ENCODE data around the gene RAB43. TPM values are rescaled to one million over a fixed set of nuclear protein-coding genes. Genes with fewer than 3 reads are reported as not detected.

RAB43 gene
- total and polyA plus RNA-seq, 4 donors = 3.0 to 6.9 (median 4.4) TPM

GRCh38 chr3:129040579-129041300 is 80.9 kb downstream of the RAB43 start:
- peaks cover 8% of the 10 kb centered on the region for H3K27me3 ChIP-seq (ENCODE audit: control insufficient read depth, insufficient read depth, low read length)
- peaks cover 11% of the 10 kb centered on the region for H3K36me3 ChIP-seq (ENCODE audit: control insufficient read depth, insufficient read depth, low read length)
- H3K27ac ChIP-seq (ENCODE audit: low read depth, low read length) = no peak overlapping the region
- no peak overlapping the region for H3K4me3 ChIP-seq (ENCODE audit: low read depth, low read length)
- 81% methylated on average over 12 of the region's 15 CpGs for WGBS (ENCODE audit: insufficient coverage)
- no peak for DNase-seq (ENCODE audit: low read depth in 4 of 6, low spot score in 6 of 6)
- H3K9me3 ChIP-seq (ENCODE audit: control insufficient read depth, insufficient read depth, low read length) = no peaks in the 10 kb centered on the region
- H3K4me1 ChIP-seq (ENCODE audit: control insufficient read depth, insufficient read depth, low read length) = peaks cover 11% of the 10 kb centered on the region

GRCh38 chr3:129040039-129040336 is 81.6 kb downstream of the RAB43 start:
- Histone ChIP-seq H3K4me1 (ENCODE audit: control insufficient read depth, insufficient read depth, low read length) (peaks cover 11% of the 10 kb centered on the region), H3K27ac (ENCODE audit: low read depth, low read length) (no peak overlapping the region), H3K4me3 (ENCODE audit: low read depth, low read length) (no peak overlapping the region), H3K9me3 (ENCODE audit: control insufficient read depth, insufficient read depth, low read length) (no peaks in the 10 kb centered on the region), H3K36me3 (ENCODE audit: control insufficient read depth, insufficient read depth, low read length) (peaks cover 11% of the 10 kb centered on the region), H3K27me3 (ENCODE audit: control insufficient read depth, insufficient read depth, low read length) (peaks cover under 1% of the 10 kb centered on the region)
- no peak for DNase-seq (ENCODE audit: low read depth in 4 of 6, low spot score in 6 of 6)
- WGBS (ENCODE audit: insufficient coverage) = 77% methylated on average over 2 of the region's 3 CpGs

GRCh38 chr3:129039271-129040038 is 82.1 kb downstream of the RAB43 start:
- peaks cover 11% of the 10 kb centered on the region for H3K4me1 ChIP-seq (ENCODE audit: control insufficient read depth, insufficient read depth, low read length)
- 60% methylated on average over 14 of the region's 14 CpGs for WGBS (ENCODE audit: insufficient coverage)
- DNase-seq (ENCODE audit: low read depth in 4 of 6, low spot score in 6 of 6) = peak in 2 of 6 donors; percentile 69 to 72

GRCh38 chr3:129038121-129038855 is 83.3 kb downstream of the RAB43 start:
- no peak overlapping the region for H3K27ac ChIP-seq (ENCODE audit: low read depth, low read length)
- H3K36me3 ChIP-seq (ENCODE audit: control insufficient read depth, insufficient read depth, low read length) = peaks cover 11% of the 10 kb centered on the region
- 73% methylated on average over 6 of the region's 10 CpGs for whole genome bisulfite sequencing (ENCODE audit: insufficient coverage)
- H3K4me3 ChIP-seq (ENCODE audit: low read depth, low read length) = no peak overlapping the region
- no peaks in the 10 kb centered on the region for H3K9me3 ChIP-seq (ENCODE audit: control insufficient read depth, insufficient read depth, low read length)
- no peak for DNase-seq (ENCODE audit: low read depth in 4 of 6, low spot score in 6 of 6)
- peaks cover 11% of the 10 kb centered on the region for H3K4me1 ChIP-seq (ENCODE audit: control insufficient read depth, insufficient read depth, low read length)
- no peaks in the 10 kb centered on the region for H3K27me3 ChIP-seq (ENCODE audit: control insufficient read depth, insufficient read depth, low read length)

More at GRCh38 chr3:129039271-129040038, 82.1 kb downstream of the RAB43 start:
- Histone ChIP-seq H3K4me3 (ENCODE audit: low read depth, low read length) (no peak overlapping the region), H3K36me3 (ENCODE audit: control insufficient read depth, insufficient read depth, low read length) (peaks cover 11% of the 10 kb centered on the region), H3K27me3 (ENCODE audit: control insufficient read depth, insufficient read depth, low read length) (no peaks in the 10 kb centered on the region), H3K27ac (ENCODE audit: low read depth, low read length) (no peak overlapping the region), H3K9me3 (ENCODE audit: control insufficient read depth, insufficient read depth, low read length) (no peaks in the 10 kb centered on the region)

Other genes with a start within 250 kb of the RAB43 start
- 10 to 100 TPM; 32.0 to 35.8 TPM for gene ACAD9, start 242.2 kb downstream of the RAB43 start, total RNA-seq
- gene ACAD9, start 242.2 kb downstream of the RAB43 start, polyA plus RNA-seq (ENCODE audit: insufficient read length in 2 of 2) = 10 to 100 TPM; 36.3 to 44.7 TPM
- gene CFAP92, start 127.7 kb downstream of the RAB43 start, total RNA-seq = 1 to 10 TPM; 1.1 to 3.8 TPM
- gene CFAP92, start 127.7 kb downstream of the RAB43 start, polyA plus RNA-seq (ENCODE audit: insufficient read length in 2 of 2) = 1 to 10 TPM; 3.5 to 4.5 TPM
- 1 to 10 TPM in 1 of 2 donors, under 1 TPM in 1; 0.89 to 2.7 TPM for gene EFCC1, start 120.5 kb downstream of the RAB43 start, total RNA-seq
- 1 to 10 TPM; 3.4 to 5.2 TPM for gene EFCC1, start 120.5 kb downstream of the RAB43 start, polyA plus RNA-seq (ENCODE audit: insufficient read length in 2 of 2)
- under 1 TPM in 1 of 2 donors, not detected in 1; 0.72 TPM for gene GP9, start 61.0 kb downstream of the RAB43 start, total RNA-seq
- gene GP9, start 61.0 kb downstream of the RAB43 start, polyA plus RNA-seq (ENCODE audit: insufficient read length in 2 of 2) = under 1 TPM; 0.30 to 0.59 TPM
- gene ISY1, start 39.3 kb upstream of the RAB43 start, total RNA-seq = 10 to 100 TPM; 14.6 to 30.7 TPM
- gene ISY1, start 39.3 kb upstream of the RAB43 start, polyA plus RNA-seq (ENCODE audit: insufficient read length in 2 of 2) = 10 to 100 TPM; 28.2 to 28.4 TPM
- gene CNBP, start 62.1 kb upstream of the RAB43 start, total RNA-seq = 100 to 1,000 TPM; 236 to 238 TPM
- gene CNBP, start 62.1 kb upstream of the RAB43 start, polyA plus RNA-seq (ENCODE audit: insufficient read length in 2 of 2) = 100 to 1,000 TPM; 226 to 251 TPM
- gene COPG1, start 127.8 kb upstream of the RAB43 start, total RNA-seq = 100 to 1,000 TPM; 117 to 156 TPM
- 100 to 1,000 TPM; 126 to 135 TPM for gene COPG1, start 127.8 kb upstream of the RAB43 start, polyA plus RNA-seq (ENCODE audit: insufficient read length in 2 of 2)
- 10 to 100 TPM; 23.6 to 26.5 TPM for gene HMCES, start 157.1 kb upstream of the RAB43 start, total RNA-seq
- 10 to 100 TPM; 45.2 to 52.7 TPM for gene HMCES, start 157.1 kb upstream of the RAB43 start, polyA plus RNA-seq (ENCODE audit: insufficient read length in 2 of 2)